DND-41 (cell line): Measurements from ENCODE around the gene RAD51B.

ENCODE experiments used
- EZH2 ChIP-seq: IDR thresholded peaks from 3 replicates; pipeline ENCODE4 v1.6.1; 2012; ENCODE audit warnings: borderline replicate concordance, low read depth, mild to moderate bottlenecking, moderate library complexity, low read length, inconsistent platforms; ENCODE audit not compliant: severe bottlenecking
- TF ChIP-seq, protein P1 (sequence below): IDR thresholded peaks from 2 replicates; pipeline ENCODE4 v1.5.1; 2012; ENCODE audit warnings: borderline replicate concordance, low read length, moderate library complexity, mild to moderate bottlenecking; ENCODE audit not compliant: poor library complexity, severe bottlenecking; ENCODE audit errors: extremely low read depth

GRCh38 chr14:68359022-68359836 lies 539.6 kb downstream of the RAD51B start:
- TF ChIP-seq, protein P1, sequence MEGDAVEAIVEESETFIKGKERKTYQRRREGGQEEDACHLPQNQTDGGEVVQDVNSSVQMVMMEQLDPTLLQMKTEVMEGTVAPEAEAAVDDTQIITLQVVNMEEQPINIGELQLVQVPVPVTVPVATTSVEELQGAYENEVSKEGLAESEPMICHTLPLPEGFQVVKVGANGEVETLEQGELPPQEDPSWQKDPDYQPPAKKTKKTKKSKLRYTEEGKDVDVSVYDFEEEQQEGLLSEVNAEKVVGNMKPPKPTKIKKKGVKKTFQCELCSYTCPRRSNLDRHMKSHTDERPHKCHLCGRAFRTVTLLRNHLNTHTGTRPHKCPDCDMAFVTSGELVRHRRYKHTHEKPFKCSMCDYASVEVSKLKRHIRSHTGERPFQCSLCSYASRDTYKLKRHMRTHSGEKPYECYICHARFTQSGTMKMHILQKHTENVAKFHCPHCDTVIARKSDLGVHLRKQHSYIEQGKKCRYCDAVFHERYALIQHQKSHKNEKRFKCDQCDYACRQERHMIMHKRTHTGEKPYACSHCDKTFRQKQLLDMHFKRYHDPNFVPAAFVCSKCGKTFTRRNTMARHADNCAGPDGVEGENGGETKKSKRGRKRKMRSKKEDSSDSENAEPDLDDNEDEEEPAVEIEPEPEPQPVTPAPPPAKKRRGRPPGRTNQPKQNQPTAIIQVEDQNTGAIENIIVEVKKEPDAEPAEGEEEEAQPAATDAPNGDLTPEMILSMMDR: no peak
- TF ChIP-seq EZH2: no peak
